Cardiac fibroblast (primary cell): ENCODE measurements around the gene ZNF22.

Experiments
- DNase-seq, 2 donors: peaks; one replicate each; pipeline versions ENCODE4 v3.0.0 to v3.0.0-alpha.2; 2010; ENCODE audit warnings: low read depth in 2 of 2
- H3K4me3 ChIP-seq, 2 donors: replicated peaks in 1 of 2; 1 replicate in 1 of 2; 2 replicates in 1 of 2; pipeline ENCODE4 v1.5.1; 2011; ENCODE audit warnings: low read depth in 2 of 2, low read length in 2 of 2, mild to moderate bottlenecking in 2 of 2, moderate library complexity in 1 of 2
- TF ChIP-seq, protein P1 (sequence below): IDR thresholded peaks from one replicate; pipeline ENCODE4 v1.5.1; 2011; ENCODE audit warnings: low read depth, mild to moderate bottlenecking, low read length, inconsistent platforms

The ZNF22 gene

DNA sequence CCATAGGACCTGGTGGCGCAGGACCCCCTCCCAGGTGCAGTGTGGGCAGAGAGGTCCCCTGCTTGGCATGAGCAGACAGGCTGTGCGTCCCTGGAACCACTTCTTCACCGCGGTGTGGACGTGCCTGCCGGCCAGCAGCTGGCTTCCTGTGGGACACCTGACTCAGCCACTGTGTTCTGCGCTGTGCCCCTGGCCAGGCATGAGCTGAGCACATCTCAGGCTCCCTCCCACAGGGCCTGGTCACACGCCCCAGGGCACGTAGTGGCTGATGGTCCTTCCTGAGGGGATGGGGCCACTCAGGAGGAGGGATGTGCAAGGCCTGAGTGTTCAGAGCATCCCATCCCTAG, 18.6 kb upstream of the ZNF22 start:
- TF ChIP-seq, protein P1, sequence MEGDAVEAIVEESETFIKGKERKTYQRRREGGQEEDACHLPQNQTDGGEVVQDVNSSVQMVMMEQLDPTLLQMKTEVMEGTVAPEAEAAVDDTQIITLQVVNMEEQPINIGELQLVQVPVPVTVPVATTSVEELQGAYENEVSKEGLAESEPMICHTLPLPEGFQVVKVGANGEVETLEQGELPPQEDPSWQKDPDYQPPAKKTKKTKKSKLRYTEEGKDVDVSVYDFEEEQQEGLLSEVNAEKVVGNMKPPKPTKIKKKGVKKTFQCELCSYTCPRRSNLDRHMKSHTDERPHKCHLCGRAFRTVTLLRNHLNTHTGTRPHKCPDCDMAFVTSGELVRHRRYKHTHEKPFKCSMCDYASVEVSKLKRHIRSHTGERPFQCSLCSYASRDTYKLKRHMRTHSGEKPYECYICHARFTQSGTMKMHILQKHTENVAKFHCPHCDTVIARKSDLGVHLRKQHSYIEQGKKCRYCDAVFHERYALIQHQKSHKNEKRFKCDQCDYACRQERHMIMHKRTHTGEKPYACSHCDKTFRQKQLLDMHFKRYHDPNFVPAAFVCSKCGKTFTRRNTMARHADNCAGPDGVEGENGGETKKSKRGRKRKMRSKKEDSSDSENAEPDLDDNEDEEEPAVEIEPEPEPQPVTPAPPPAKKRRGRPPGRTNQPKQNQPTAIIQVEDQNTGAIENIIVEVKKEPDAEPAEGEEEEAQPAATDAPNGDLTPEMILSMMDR, result no peak
- DNase-seq, result peak; percentile 20 to 76
- no peak overlapping the region for H3K4me3 ChIP-seq

DNA sequence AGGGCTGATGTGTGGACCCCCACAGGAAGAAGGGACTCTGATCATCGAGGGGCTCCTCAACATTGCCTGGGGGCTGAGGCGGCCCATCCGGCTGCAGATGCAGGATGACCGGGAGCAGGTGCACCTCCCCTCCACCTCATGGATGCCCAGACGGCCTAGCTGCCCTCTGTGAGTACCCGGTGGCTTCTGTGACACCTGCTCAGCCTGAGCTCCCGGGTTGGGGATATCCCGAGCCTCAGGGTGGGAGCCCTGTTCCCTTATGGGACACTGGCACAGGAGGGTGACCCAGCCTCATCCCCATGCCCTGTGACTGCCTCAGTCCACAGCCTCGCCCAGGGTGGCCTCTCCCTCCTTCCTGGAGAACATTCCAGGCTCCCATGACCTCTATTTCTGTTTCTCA, 18.2 kb upstream of the ZNF22 start:
- TF ChIP-seq, protein P1, result no peak
- DNase-seq, result no peak
- H3K4me3 ChIP-seq, result no peak overlapping the region

DNA sequence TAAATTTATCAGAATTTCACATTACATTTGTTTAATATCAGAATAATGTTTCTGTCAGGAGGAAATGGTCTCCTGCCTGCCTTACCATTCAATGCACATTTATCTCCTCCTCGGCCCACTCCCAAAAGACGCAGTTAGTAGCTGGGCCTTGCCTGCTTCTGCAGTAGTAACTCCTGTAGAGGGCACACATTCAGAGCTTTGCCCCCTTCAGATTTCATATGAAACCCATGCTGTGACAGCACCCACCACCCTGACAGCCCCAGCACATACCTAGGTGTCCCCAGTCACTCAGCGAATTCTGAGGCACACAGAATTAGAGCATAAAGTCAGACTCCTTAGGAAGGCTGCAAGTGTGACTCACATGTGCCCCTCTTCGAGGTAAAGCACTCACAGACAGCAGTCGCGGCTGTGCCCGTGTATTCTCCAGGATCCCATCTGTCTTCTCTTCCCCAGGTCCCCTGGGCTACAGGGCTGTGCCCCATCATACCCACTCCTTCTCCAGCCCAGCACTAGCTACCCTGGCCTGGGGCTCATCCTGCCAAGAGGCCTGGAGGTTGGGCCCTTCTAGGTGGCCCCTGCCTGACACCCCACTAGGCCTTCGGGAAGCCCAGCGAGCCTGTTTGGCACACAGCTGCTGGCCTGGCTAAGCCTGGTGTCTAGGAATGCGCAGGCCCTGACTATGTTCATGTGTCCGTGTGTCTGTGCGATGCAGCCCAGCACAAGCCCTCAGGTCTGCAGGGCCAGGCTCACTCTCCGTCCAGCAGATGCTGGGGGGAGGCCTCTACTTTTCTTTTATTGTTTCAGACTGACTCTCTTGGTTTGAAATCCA, 17.4 kb upstream of the ZNF22 start:
- TF ChIP-seq, protein P1, result no peak

DNA sequence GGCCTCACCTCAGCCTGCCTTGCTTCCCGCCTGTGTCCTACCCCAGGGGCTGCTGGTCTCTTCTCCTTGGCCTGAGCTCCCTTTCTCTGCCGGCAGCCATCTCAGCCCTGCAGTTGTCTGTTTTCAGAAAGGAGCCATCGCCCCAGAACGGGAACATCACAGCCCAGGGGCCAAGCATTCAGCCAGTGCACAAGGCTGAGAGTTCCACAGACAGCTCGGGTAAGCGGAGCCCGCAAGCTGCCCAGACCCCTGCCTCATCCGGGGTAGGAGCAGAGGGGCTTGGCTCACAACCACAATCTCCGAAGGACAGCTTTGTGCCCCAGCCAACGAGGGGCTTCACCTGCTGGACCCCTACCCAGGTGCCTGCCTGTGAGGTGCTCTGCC, 16.8 kb upstream of the ZNF22 start:
- no peak for DNase-seq
- TF ChIP-seq, protein P1, result no peak
- no peak overlapping the region for H3K4me3 ChIP-seq

More for the DNA sequence above, 17.4 kb upstream of the ZNF22 start:
- no peak for DNase-seq
- no peak overlapping the region for H3K4me3 ChIP-seq

DNA sequence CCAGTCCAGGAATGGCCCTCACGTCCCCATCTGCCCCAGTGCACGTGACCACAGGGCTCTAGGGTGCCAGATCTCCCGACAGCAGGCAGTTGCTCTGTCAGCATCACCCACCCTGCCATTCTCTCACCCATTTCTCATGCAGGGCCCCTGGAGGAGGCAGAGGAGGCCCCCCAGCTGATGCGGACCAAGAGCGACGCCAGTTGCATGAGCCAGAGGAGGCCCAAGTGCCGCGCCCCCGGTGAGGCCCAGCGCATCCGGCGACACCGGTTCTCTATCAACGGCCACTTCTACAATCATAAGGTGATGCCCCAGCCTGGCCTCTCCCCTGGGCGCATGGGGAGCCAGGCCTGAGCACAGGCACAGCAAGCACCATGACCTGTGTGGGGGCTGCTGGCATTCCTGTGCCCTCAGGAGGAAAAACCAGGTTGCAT, 16.0 kb upstream of the ZNF22 start:
- TF ChIP-seq, protein P1, result no peak
- H3K4me3 ChIP-seq, result no peak overlapping the region
- DNase-seq, result no peak

DNA sequence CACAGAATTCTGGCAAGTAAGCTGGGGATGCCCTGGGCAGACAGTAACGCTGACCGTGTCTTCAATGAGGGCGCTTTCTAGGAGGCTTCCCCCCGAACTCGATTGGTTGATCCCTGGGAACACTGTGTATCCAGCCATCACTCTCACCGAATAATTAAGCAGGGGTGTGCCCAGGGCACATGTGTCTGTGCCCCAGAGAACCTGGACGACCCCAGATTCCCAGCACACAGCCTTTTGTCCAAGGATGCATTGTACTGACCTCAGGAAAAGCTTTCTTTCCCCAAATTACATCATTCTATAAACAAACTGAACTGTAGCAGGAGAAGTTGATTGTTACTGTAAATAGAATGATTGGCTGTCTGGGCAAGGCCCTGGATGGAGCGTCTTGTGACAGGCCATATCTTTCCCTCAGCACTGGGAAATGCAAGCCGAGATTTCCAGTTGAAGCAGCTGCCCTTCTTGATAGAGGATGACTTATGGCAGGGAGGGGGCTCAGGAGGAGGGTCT, 15.5 kb upstream of the ZNF22 start:
- DNase-seq, result peak in 1 of 2 donors; percentile 39
- no peak overlapping the region for H3K4me3 ChIP-seq
- TF ChIP-seq, protein P1, result no peak

DNA sequence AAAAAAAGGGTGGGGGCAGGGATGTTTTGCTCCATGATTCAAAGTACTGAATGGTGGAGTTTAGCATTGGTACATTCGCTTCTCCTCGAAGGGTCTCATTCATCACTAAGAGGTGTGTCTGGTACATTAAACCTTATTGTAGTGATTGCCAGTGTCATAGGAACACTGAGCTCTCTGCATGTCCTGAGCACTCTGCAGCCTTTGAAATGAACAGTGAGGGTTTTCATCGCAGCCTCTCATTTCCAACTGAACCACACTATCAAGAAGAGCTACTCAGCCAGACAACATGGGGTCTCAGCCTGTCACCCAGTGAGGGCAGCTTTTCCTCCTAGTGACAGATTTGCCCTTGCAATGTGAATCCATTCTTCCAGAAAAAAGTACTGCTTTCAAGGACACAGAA, 14.5 kb upstream of the ZNF22 start:
- no peak overlapping the region for H3K4me3 ChIP-seq
- TF ChIP-seq, protein P1, result no peak
- DNase-seq, result no peak
